Ectodermal cell (in vitro differentiated cells): Measurements from ENCODE around the gene PLVAP.
"Not testable (repeated sequence)": the region's sequence is repeated elsewhere in the genome, so short reads cannot be mapped to it uniquely, and the experiment has no call there.

Source experiments
- H3K27ac ChIP-seq: 2 replicates; pipeline ENCODE4 v1.7.0; 2013; ENCODE audit warnings: mild to moderate bottlenecking, low read depth, low read length; ENCODE audit not compliant: insufficient read depth, poor library complexity, severe bottlenecking
- H3K27me3 ChIP-seq: 2 replicates; pipeline ENCODE4 v1.7.0; 2013; ENCODE audit warnings: mild to moderate bottlenecking, low read length; ENCODE audit not compliant: insufficient read depth, control insufficient read depth, poor library complexity, severe bottlenecking
- H3K36me3 ChIP-seq: one replicate; pipeline ENCODE4 v1.7.0; 2013; ENCODE audit warnings: low read length; ENCODE audit not compliant: control insufficient read depth, insufficient read depth
- H3K4me1 ChIP-seq: one replicate; pipeline ENCODE4 v1.7.0; 2013; ENCODE audit warnings: low read length; ENCODE audit not compliant: control insufficient read depth, insufficient read depth
- H3K4me3 ChIP-seq: 2 replicates; pipeline ENCODE4 v1.7.0; 2013; ENCODE audit warnings: low read depth, low read length, control low read depth; ENCODE audit not compliant: insufficient read depth
- H3K9me3 ChIP-seq: 2 replicates; pipeline ENCODE4 v1.7.0; 2013; ENCODE audit warnings: mild to moderate bottlenecking, low read length, moderate library complexity; ENCODE audit not compliant: control insufficient read depth
- whole genome bisulfite sequencing, 2 experiments: methylation state at CpG; one replicate each; pipeline ENCODE4 v1.1.7; 2013; ENCODE audit warnings: missing lambda C conversion rate in 2 of 2; 5-methylcytosine and 5-hydroxymethylcytosine counted together

The PLVAP gene

GRCh38 chr19:17385878-17386611 lies 8.9 kb upstream of the PLVAP start:
- H3K9me3 ChIP-seq, result no peaks in the 10 kb centered on the region
- no peak overlapping the region for H3K4me3 ChIP-seq
- no peaks in the 10 kb centered on the region for H3K4me1 ChIP-seq
- peaks cover 16% of the 10 kb centered on the region for H3K27me3 ChIP-seq
- H3K36me3 ChIP-seq, result no peaks in the 10 kb centered on the region
- WGBS, 2 experiments, result 44 to 45% methylated on average over 18 to 20 of the region's 20 CpGs
- H3K27ac ChIP-seq, result no peak overlapping the region

DNA sequence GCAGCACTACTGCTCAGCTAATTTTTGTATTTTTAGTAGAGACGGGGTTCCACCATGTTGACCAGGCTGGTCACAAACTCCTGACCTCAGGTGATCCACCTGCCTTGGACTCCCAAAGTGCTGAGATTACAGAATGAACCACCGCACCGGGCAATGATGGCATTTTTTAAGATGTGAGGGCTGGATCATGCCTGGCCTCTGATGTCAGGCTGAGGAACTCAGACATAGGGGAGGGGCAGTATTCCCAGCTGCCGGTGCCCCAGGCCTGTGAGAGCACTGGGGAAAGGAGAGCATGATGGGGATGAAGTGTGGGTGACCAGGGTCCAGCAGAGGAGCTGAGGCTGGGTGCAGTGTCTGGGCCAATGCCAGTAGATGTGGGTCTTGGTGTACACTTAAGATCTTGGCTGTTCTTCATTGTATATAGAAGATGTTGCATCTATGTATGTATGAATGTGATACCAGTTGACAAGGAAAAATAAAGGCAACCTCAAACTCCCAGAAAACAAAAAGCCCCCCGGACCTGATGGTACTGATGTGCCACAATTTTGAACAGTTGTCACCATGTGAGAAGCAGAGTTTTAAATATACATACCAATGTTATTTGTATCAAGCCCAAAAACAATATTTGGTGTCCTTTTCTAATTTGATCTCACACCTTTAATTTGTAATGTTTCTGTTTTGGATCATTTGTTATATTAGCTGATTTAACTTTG lies 3.4 kb upstream of the PLVAP start:
- Histone ChIP-seq H3K9me3 (no peaks in the 10 kb centered on the region), H3K27ac (no peak overlapping the region), H3K36me3 (no peaks in the 10 kb centered on the region), H3K27me3 (no peaks in the 10 kb centered on the region), H3K4me3 (no peak overlapping the region), H3K4me1 (no peaks in the 10 kb centered on the region)
- WGBS, 2 experiments, result 92 to 97% methylated on average over 4 to 5 of the region's 5 CpGs

- H3K27ac ChIP-seq, result no peak overlapping the region
- H3K4me1 ChIP-seq, result no peaks in the 10 kb centered on the region
- H3K27me3 ChIP-seq, result no peaks in the 10 kb centered on the region
- H3K36me3 ChIP-seq, result no peaks in the 10 kb centered on the region
- H3K9me3 ChIP-seq, result no peaks in the 10 kb centered on the region
- WGBS, 2 experiments, result 35 to 36% methylated on average over 14 of the region's 14 CpGs
- H3K4me3 ChIP-seq, result no peak overlapping the region
Observed at GRCh38 chr19:17379221-17379631, 2.1 kb upstream of the PLVAP start.

DNA sequence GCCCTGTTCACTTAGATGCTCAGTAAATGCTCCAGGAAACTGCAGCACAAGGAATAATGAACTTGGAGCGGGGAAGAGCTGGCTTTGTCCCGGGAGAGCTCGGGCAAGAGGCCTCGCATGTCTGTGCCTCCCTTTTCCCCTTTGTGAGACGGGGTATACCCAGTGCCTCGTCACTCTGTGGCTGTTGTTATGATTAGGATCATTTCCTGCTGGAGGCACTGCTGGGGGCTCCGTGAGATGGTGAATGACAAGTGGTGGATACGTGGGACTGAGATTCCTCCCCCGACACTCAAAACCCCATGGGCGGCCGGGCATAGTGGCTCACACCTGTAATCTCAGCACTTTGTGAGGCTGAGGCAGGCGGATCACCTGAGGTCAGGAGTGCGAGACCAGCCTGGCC lies 1.1 kb upstream of the PLVAP start:
- no peak overlapping the region for H3K4me3 ChIP-seq
- no peaks in the 10 kb centered on the region for H3K36me3 ChIP-seq
- H3K27me3 ChIP-seq, result no peaks in the 10 kb centered on the region
- H3K27ac ChIP-seq, result no peak overlapping the region
- WGBS, 2 experiments, result 80 to 83% methylated on average over 13 of the region's 13 CpGs
- H3K9me3 ChIP-seq, result no peaks in the 10 kb centered on the region
- no peaks in the 10 kb centered on the region for H3K4me1 ChIP-seq

DNA sequence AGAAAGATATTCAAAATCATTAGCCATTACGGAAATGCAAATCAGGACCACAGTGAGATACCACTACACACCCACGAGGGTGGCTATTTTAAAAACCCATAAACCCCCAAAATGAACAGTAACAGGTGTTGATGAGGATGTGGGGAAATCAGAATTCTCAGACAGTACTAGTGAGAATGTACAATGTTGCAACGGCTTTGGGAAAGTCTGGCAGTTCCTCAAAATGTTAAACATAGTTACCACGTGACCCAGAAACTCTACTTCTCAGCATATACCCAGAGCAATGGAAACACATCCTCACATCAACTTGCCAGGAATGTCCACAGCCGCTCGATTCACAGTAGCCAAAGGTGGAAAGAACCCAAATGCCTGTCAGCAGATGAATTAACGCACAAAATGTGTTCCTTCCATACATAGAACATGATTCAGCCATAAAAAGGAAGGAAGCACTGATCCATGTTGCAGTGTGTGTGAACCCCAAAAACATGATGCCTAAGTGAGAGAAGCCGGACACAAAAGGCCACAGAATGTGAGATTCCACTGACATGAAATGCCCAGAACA lies 7.0 kb downstream of the PLVAP start:
- Histone ChIP-seq H3K36me3 (no peaks in the 10 kb centered on the region), H3K4me3 (no peak overlapping the region), H3K27me3 (no peaks in the 10 kb centered on the region), H3K9me3 (no peaks in the 10 kb centered on the region), H3K4me1 (no peaks in the 10 kb centered on the region), H3K27ac (no peak overlapping the region)
- WGBS, 2 experiments, result 88 to 92% methylated on average over 6 to 8 of the region's 8 CpGs

DNA sequence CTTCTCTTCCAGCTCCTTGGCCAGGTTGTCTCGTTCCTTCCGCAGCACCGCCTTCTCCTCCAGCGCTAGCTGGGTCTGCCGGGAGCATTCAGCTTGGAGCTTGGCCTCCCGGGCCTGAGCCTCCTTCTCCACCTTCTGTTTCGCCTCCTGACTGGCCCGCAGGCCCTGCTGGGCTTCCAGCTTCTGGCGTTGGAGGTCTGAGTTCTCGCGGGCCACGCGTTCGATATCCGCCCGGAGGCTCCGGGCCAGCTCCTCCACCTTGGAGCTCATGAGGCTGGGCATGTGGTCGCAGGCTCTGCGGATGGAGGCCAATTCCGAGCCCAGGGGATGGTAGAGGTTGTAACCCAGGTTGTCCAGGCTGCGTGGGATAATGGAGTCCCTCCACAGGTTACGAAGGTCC lies 11.8 kb downstream of the PLVAP start:
- H3K27ac ChIP-seq, result no peak overlapping the region
- H3K9me3 ChIP-seq, result no peaks in the 10 kb centered on the region
- no peaks in the 10 kb centered on the region for H3K4me1 ChIP-seq
- WGBS, 2 experiments, result 94 to 95% methylated on average over 22 of the region's 22 CpGs
- no peak overlapping the region for H3K4me3 ChIP-seq
- no peaks in the 10 kb centered on the region for H3K27me3 ChIP-seq
- H3K36me3 ChIP-seq, result no peaks in the 10 kb centered on the region

DNA sequence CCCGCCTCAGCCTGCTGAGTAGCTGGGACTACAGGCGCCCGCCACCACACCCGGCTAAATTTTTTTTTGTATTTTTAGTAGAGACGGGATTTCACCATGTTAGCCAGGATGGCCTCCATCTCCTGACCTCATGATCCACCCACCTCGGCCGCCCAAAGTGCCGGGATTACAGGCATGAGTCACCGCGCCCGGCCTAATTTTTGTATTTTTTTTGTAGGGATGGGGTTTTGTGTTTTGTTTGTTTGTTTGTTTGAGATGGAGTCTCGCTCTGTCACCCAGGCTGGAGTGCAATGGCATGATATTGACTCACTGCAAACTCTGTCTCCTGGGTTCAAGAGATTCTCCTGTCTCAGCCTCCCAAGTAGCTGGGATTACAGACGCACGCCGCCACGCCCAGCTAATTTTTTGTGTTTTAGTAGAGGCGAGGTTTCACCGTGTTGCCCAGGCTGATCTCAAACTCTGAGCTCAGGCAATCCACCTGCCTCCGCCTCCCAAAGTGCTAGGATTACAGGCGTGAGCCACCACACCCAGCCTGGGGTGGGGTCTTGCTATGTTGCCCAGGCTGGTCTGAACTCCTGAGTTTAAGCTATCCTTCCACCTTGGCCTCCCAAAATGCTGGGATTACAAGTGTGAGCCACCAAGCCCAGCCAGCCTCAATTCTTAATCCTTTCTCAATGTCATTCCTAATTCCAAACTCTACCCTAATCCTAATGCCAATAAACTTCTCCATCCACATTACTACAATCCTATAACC lies 13.1 kb downstream of the PLVAP start:
- 92% methylated on average over 20 of the region's 20 CpGs for WGBS, 2 experiments
- not testable (repeated sequence) for H3K4me3 ChIP-seq, H3K36me3 ChIP-seq, H3K4me1 ChIP-seq, H3K9me3 ChIP-seq, H3K27ac ChIP-seq, H3K27me3 ChIP-seq

- Histone ChIP-seq H3K4me1 (no peaks in the 10 kb centered on the region), H3K9me3 (no peaks in the 10 kb centered on the region), H3K27ac (no peak overlapping the region), H3K36me3 (no peaks in the 10 kb centered on the region), H3K27me3 (no peaks in the 10 kb centered on the region), H3K4me3 (no peak overlapping the region)
- WGBS, 2 experiments, result 85 to 86% methylated on average over 6 of the region's 6 CpGs
Observed at GRCh38 chr19:17359905-17360800, 17.0 kb downstream of the PLVAP start.

GRCh38 chr19:17358395-17358794 lies 18.7 kb downstream of the PLVAP start:
- no peaks in the 10 kb centered on the region for H3K36me3 ChIP-seq
- H3K4me3 ChIP-seq, result no peak overlapping the region
- no peak overlapping the region for H3K27ac ChIP-seq
- no peaks in the 10 kb centered on the region for H3K9me3 ChIP-seq
- no peaks in the 10 kb centered on the region for H3K27me3 ChIP-seq
- WGBS, 2 experiments, result 84 to 85% methylated on average over 7 of the region's 7 CpGs
- H3K4me1 ChIP-seq, result no peaks in the 10 kb centered on the region
